HG03095 (cell line): ENCODE measurements around the gene BTBD1.

Experiments
- ATAC-seq: cut with Tn5 transposase; IDR thresholded peaks from one replicate; pipeline ENCODE4 v1.9.1; 2021; ENCODE audit warnings: moderate library complexity; ENCODE audit not compliant: unreplicated experiment

Gene BTBD1

DNA sequence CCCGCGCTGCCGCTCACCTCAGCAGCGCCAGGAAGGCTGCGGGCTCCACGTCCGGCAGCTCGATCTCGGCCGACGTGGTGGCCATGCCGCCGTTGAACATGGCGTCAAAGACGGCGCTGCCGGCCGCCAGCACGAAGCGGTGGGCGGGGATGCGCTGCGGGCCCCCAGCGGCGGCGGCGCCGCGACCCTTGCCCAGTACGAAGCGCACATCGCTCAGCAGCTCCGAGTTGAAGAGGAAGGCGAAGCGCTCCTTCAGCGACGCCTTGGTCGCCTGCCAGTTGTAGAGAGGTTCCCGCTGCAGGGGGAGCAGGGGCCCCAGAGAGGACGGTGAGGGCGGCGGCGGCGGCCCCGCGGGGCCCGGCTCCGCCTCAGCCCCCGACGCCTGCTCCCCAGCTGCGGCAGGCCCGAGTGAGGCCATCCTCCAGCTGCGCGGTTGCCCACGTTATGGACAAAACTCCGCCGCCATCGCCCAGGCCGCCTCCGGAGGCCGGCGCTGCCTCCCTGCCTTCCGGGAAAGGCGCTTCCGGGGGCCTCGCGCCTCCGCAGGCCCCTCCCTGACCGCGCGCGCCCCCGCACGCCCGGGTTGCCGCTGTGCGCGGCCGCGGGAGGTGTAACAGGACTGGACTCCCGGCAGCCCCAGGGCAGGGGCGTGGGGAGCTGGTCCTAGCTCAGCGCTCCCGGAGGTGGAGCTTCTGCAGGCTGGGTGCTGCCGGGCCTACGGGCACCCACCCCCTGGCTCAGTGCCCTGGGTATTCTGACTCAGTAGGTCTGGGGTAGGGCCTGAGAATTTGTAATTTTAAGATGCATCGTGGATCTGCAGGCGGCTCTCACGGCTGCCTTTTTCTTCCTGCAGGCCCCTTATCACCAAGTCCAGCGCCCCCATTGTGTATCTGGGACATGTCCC is at the start of gene BTBD1:
BTBD1 (minus strand) TSS at position 519 of the 904 bp plus-strand sequence; CDS start at position 418, 101 bp downstream.
- peak; percentile 85 for ATAC-seq

DNA sequence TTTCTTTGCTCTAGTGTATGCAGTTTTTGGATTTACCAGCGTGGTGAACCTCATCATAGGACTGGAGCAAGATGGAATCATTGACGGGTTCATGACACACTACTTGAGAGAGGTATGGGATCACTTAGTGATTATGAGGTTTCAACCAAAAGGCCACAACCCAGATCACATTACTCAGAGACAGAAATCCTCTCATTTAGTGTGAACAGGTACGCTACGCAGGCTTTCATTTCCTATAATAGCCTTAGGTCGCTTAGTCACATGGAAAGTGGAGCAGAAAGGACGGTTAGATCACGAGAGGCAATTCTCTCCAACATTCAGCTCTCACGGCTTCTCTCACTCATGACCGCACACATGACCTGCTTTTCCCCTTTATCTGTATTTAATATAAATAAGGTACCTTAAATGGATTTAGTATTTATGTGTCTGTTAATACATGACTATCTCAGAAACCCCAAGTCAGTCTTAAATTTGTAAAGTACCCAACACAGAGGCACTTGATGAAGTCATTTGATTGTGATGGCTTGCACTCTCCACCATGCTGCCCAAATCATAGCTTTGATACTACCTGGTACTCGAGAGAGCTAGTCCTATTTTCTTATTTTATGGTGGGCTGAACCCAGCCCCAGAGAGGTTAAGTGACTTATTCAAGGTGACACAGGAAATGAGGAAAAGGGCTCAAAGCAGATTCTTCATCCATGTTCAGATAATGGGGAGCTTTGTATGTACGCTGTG is 48.9 kb upstream of the BTBD1 start:
- ATAC-seq = peak; percentile 77

DNA sequence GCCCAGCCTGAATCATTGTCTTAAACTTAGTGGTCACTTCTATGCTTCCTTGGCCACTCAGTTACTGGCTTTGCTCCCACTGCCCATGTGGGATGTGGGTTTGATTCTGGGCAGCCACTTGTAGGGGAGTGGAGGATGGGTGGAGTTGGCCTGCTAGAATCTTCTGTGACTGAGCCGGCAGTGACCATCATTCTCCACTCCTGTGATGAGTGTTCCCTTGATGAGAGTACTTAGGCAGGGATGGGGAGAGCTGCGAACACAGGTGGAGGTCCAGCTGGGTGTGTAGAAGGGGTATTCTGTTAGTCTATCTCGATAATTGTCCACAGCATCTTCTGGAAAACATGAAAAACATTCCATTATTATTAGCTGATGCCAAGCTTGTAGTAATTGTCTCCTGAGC is 48.4 kb upstream of the BTBD1 start:
- no peak for ATAC-seq

DNA sequence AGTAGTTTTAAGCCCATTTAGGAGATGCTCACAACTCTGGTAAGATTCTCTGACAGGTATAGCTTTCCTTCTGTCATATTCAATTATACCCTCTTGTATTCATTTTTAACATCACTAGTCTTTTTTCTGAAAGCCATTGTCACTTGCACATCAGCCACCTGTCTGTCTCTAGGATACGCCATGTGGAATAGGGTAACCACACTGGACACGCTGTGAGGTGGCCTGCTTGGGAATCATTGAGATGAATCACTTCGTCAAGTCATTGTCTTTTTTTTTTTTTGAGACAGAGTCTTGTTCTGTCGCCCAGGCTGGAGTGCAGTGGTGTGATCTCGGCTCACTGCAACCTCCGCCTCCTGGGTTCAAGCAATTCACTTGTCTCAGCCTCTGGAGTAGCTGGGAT is 47.8 kb upstream of the BTBD1 start:
- no peak for ATAC-seq

DNA sequence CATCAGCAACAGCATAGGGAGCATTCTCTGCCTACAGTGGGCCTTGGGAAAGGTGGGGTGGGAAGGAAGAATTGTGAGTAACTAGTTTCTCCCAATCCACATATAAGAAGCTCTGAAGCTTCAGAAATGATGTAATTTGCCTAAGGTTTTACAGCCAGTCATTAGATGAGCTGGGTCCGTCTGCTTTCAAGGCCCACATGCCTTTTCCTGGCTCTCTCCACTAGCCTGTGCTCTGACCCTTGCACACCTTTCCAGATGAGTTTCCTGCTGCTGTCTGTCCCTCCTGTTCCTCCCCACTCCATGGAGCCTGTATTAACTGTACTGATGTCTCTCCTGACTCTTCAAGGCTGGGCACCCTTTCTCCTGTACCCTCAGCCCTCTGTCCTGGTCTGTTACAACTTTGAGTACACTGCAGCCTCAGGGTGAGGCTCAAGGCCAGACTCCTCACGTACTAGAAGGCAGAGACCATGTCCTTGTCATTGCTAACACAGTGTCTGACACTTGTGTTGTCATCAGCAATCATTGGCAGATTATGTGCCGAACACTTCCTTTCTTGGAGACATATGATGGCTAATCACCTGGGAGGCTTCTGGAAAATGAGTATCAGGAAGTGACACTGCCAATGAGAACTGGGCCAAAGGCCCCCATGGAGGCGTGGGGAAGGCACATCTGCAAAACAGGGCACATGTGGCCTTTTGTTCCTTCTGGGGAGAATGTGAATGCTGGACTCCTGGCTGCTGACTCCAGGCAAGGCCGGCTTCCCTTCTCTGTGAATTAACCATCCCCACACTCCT is 47.0 kb upstream of the BTBD1 start:
- ATAC-seq = no peak

DNA sequence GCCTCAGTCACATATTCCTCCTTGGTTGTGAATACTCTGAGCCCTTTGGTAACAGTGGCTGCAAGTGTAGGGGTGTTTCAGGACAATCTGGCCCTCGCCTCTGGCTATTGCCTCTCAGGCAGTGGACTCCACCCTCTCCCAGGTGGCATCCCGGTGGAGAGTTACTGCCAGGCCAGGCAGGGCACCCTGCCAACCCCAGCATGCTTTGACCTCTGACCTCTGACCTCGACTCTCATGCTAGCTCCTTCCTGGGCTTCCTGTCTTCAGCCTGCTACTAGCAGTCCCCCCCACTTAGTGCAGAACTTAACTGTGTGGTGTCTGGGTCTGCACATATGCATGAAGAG is 45.9 kb upstream of the BTBD1 start:
- no peak for ATAC-seq

DNA sequence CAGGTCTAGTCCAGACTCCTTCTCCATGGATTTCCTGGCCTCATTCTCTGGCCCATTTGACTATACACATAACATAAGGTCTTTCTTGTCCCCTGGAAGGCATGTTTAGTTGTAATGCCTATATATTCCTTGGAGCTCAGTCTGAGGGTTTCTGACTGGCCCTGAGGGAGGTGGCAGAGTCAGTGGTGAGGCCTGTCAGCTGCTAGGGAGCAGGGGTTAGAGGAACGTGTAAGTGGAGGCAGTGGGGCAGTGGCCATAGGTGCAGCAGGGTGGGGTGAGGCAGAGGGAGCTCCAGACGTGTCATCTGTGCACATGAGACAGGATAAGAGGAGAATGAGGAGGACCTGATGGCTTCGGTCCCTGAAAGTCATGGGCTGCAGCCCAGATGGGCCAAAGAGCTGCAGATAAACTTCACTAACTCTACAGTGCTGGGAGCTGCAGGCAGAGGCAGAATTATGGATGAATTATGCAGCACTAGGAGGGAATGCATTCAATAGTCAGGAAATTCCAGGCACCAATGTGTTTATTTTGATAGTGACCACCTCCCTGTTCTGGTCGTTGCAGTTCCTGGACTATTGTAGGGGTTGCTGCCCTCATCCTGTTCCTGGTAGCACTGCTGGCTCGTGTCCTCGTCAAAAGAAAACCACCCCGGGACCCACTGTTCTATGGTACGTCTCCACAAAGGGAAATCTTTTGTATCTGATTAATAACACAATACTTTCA is 45.3 kb upstream of the BTBD1 start:
- no peak for ATAC-seq

DNA sequence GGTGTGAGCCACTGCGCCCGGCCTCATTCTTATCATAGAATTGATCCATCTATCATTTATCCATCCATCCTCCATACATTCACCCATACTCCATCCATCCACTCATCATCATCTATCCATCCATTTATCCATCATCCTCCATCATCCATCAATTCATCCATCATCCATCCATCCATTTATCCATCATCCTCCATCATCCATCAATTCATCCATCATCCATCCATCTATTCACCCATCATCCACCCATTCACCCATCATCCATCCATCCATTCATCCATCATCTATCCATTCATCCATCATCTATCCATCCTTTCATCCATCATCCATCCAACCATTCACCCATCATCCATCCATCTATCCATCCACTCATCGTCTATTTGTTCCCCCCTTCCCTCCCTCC is 44.1 kb upstream of the BTBD1 start:
- no peak for ATAC-seq

DNA sequence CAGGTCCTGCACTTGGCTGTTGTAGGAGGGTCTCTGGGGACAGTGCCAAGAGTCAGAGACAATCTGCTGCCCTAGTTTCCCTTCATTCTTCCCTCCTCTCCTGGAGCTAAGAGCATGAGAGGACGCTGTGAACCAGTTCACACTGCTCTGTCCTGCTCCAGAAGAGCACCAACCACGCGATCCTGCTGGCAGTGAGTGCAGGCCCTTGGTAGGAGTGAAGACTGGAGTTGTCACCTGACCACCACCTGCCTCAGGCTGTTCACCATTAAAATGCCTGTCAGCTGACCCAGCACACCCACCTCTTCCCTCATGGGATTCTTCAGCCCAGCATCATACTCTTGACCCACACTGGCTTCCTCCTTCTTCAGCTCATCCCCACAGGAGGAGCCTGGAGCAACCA is 43.3 kb upstream of the BTBD1 start:
- ATAC-seq = no peak

DNA sequence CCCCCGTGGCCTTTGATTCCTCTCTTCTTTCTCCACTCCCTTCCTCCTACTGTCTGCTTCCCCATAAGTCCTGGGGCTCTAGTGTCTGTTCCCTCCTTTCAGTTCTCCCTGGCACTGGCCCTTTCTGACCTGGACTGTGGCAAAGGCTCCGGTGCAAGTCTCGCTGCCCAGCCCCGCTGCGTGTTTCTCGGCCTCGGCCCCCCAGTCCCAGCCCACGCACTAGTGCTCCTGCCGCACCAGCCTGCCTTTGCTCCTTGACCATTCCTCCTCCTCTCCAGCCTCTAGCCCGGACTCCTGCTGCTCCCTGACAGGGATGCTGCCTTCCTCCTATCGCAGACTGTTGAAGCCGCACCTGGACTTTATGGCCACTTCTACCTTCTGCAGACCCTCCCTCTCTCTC is 42.5 kb upstream of the BTBD1 start:
- ATAC-seq = no peak

DNA sequence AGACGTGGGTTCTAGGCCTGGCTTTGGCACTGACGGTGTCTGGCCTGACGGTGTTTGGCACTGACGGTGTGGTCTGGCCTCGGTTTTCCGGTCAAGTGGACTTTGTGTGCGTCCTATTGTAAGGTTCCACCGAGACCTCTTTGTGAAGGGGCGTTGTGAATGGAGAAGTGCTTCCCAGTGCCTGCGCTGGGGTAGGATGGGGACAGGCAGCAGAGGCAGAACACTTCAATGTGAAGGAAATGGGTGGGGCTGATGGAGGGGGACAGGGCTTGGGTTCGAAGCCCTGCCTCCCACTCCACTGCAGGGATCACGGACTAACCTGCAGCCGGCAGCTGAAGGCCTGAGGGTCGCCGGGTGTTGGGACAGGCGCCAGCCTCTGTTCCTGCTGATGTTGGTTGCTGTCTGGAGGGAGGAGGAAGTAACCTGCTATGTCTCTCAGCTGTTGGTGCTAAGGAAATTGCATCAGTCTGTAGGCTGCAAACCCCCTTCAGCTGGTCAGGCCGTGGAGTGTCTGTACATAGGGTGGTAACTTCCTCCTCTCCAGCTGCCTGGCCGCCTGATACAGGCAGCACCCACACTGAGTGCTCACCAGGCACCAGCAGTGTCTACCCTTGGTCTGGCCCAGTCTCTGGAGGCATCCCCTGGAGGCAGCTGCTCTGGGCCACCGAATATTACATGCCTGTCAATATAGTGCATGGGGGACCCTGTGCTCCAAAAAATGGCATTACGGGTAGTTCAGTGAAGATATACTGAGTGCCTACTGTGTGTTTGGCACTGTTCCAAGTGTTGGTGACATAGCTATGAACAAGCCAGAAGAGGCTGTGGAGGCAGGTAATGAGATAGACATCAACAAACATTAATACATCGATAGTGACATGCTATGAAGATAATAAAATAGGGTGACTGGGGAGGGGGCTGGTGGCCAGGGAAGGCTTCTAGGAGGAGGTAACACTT is 41.5 kb upstream of the BTBD1 start:
- ATAC-seq = peak; percentile 70

DNA sequence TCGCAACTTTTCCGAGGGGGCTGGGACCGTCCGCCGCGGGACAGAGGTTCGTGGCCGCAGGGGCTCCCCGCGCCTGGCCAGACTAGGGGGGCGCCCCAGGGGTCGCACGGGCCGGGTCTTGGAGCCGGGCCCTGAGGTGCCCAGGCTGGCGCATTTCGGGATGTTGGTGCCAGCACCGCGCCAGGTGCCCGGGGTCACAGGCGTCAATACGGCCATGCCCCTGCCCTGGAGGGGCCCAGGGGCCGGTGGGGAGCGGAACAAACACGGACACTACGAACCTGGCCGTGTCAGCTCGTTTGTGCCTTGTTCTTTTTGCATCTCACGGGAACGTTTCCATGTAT is 40.8 kb upstream of the BTBD1 start:
- no peak for ATAC-seq

DNA sequence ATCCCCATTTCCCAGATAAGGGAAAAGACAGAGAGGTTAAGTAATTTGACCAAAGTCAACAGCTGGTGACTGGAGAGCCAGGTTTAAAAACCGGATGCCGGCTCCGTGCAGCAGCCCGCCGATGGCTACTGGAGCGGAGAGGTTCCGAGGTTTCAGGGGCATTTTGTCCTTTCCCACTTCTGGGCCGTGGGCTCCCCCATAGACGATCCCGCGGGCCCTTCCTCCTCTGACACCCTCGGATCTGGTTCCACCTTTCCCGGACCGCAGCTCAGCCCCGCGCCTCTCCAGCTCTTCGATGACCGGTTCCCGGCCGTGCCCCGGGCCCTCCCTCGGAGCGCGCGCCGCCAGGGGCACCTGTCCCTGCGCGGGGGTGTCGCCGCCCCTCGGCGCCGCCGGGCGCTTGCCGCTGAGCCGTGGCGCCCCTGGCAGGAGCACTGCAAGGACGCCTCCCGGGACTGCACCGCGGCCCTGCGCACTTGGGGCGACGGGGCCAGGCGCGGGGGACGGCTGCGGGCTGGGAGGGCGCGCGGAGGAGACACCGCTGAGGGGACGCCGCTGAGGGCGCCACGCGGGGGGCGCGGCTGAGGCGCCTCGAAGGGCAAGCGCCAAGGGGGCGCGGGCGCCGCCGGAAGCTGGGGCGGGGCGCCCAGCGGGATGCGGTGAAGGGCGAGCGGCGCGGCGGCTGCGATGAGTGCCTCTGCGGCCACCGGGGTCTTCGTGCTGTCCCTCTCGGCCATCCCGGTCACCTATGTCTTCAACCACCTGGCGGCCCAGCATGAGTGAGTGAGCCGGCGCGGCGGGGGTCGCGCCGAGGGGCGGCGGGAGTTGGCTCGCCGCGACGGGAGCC is 40.2 kb upstream of the BTBD1 start, which contains the start of gene TM6SF1:
TM6SF1 (plus strand) TSS at position 652 of the 847 bp plus-strand sequence; CDS start at position 688, 36 bp downstream.
- no peak for ATAC-seq

DNA sequence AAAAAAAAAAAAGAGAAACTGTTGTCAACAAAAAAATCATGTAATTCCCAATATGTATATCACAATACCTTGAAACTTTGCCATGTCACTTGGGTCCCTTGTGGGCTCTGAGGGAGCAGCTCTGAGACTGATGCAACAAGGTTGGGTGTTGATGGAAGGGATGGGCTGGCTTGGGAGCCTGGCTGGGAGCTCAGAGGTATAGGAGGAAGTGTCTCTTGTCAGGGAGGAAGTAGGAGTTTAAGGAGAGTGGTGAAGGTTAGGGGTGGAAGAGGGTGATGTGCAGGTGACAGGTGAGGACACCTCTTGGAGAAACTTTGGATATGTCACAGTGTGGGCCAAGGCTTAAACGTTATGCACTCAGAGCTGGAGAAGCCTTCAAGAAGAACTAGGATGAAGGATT is 38.4 kb upstream of the BTBD1 start:
- ATAC-seq = no peak

DNA sequence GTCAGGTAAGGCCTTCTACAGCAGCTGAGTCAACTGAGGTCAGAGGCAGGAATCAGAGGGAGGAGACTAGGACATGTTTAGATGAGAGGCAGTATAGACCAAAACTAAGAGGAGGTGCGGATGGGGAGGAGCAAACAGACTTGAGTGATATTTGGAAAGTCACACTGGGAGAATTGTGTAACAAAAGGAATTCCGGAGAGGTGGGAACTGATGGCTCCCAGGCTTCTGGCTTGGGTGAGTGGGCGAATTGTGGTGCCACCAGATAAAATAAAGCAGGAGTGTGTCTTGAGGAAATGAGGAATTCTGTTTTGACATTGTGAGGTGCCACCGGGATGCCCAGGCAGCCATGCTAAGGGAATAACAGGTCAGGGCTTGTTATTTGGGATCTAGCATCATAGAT is 37.1 kb upstream of the BTBD1 start:
- ATAC-seq = no peak

DNA sequence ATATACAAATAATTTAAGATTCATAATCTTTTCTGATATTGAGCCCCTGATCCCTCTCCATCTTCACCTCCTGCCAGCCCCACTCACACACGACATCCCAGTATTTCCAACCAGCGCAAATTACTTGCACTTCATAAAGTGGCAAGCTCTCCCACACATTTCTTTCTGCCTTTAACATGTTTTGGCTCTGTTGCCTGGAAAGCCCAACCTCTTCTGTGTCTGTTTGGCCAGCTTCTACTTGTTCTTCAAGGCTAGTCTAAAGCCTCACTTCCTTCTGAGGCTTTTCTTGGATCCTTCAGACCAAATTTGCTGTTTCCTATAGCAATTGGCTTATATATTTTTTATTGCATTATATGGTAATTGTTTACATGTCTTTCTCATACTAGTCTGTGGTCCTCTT is 35.3 kb upstream of the BTBD1 start:
- ATAC-seq = no peak

DNA sequence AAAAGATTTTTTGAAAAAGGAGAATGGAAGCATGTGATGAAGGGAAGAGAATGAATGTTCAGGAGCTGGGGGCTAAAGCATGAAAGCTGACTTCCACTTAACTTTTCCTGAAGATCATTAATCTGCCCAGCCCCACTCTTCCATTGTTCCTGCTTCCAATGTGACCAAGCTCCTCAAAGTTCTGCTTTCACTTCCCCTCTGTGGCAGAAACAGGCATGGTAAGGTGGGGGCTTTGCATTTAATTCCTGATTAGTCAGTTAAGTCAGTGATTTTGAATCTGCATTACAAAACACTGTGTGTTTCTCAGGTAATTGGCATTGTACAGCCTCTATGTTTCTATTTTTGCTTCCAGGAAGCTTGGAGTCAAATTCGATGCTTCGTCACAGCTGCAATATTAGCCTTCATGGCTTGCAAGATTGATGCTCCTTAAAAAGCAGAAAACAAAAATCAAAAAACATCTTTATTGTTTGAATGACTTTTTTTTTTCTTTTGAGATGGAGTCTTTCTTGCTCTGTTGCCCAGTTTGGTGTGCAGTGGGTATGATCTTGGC is 33.1 kb upstream of the BTBD1 start:
- no peak for ATAC-seq

DNA sequence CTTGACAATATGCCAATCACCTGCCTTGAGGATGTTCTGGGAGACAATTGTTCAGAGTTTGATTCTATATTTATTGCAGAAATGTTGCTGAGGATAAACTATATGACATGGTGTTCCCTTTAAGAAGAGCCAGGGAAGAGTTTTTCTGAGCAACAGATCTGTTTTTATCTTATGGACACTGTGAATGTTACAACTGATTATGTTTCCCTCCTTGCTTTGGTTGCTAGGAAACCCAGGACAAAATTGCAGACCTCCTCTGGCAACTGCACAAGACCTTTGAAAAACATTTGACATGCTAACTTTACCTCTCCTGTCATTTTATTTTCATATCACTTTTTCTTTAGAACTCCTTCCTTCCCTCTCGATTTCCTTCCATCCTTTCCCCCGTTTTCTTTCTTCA is 32.2 kb upstream of the BTBD1 start:
- ATAC-seq = no peak

DNA sequence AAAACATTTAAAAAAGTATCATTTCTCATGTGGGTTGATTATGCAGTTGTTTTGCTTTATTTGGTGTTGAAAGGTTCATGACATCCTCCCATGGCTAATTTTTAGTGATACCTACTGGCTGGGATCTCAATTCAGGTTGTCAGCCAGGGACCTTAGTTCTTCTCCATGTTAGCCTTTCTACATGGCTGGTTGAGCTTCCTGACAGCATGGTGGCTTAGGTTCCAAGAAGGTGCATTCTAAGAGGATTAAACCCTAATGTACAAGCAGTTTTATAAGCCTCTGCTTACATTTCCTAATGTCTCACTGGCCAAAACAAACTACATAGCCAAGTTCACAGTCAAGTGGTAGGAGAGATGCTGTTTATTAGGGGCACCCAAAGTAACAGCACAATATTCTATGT is 31.0 kb upstream of the BTBD1 start:
- ATAC-seq = no peak
